Measurements from ENCODE around the gene SNTG2.

DNA sequence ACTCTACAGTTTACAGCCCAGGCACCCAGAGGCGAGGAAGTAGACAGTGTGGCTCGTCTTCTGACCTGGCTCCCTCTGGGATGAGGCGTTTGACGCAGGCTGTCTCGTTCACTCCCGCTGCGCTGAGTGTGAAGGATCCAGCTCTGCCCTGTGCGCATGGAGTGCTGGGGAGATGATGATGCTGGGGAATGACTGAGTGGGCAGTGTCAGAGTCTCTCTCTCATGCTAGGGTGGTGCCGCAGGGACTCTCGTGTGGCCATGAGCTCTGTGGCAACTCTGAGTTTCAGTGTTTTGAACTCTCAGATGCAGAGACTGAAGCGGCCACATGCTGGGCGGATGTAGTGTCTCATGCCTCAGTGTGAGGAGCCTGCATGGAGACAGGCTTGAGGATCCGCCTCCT is 344.3 kb downstream of the SNTG2 start:
- TF ChIP-seq POLR2AphosphoS5 (IDR thresholded peaks at IDR 0.05; ENCODE audit: insufficient read depth, low read depth, low read length): no peak
- TF ChIP-seq, protein P1, sequence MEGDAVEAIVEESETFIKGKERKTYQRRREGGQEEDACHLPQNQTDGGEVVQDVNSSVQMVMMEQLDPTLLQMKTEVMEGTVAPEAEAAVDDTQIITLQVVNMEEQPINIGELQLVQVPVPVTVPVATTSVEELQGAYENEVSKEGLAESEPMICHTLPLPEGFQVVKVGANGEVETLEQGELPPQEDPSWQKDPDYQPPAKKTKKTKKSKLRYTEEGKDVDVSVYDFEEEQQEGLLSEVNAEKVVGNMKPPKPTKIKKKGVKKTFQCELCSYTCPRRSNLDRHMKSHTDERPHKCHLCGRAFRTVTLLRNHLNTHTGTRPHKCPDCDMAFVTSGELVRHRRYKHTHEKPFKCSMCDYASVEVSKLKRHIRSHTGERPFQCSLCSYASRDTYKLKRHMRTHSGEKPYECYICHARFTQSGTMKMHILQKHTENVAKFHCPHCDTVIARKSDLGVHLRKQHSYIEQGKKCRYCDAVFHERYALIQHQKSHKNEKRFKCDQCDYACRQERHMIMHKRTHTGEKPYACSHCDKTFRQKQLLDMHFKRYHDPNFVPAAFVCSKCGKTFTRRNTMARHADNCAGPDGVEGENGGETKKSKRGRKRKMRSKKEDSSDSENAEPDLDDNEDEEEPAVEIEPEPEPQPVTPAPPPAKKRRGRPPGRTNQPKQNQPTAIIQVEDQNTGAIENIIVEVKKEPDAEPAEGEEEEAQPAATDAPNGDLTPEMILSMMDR (IDR thresholded peaks at IDR 0.05; ENCODE audit: extremely low read depth in 1 of 2, insufficient read depth in 1 of 2, low read depth in 1 of 2, low read length in 2 of 2): no peak
- no peak for TF ChIP-seq EZH2 (IDR thresholded peaks at IDR 0.05; ENCODE audit: borderline replicate concordance, low read depth, low read length, severe bottlenecking)
- no peak for TF ChIP-seq POLR2A (IDR thresholded peaks at IDR 0.05; ENCODE audit: low read depth, low read length)
- no peak for TF ChIP-seq MYC (IDR thresholded peaks at IDR 0.05; ENCODE audit: low read depth, low read length)
- TF ChIP-seq, protein P2, sequence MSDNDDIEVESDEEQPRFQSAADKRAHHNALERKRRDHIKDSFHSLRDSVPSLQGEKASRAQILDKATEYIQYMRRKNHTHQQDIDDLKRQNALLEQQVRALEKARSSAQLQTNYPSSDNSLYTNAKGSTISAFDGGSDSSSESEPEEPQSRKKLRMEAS (IDR thresholded peaks at IDR 0.05; ENCODE audit: insufficient read depth, insufficient read length): no peak
- no peak for TF ChIP-seq GATA2 (IDR thresholded peaks at IDR 0.05; ENCODE audit: insufficient read depth, insufficient read length, low read depth, low read length)
